Measurements from ENCODE around the gene TAS2R1.

The TAS2R1 gene, protein sequence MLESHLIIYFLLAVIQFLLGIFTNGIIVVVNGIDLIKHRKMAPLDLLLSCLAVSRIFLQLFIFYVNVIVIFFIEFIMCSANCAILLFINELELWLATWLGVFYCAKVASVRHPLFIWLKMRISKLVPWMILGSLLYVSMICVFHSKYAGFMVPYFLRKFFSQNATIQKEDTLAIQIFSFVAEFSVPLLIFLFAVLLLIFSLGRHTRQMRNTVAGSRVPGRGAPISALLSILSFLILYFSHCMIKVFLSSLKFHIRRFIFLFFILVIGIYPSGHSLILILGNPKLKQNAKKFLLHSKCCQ

GRCh38 chr5:9630251-9630650 is at the start of gene TAS2R1:
Gene TAS2R1 (minus strand): TSS chr5:9630351. CDS start chr5:9630032, 319 bp downstream.
- peaks cover 6% of the 10 kb centered on the region for H3K9me3 ChIP-seq (ENCODE audit: severe bottlenecking)
- TF ChIP-seq CTCF (IDR thresholded peaks at IDR 0.05; ENCODE audit: low read depth, low read length): no peak
- no peaks in the 10 kb centered on the region for H3K27me3 ChIP-seq (ENCODE audit: insufficient read depth, low read depth, severe bottlenecking)
- H3K27ac ChIP-seq: no peak within 1 kb of the TSS
- H3K36me3 ChIP-seq: no peaks in the 10 kb centered on the region
- DNase-seq: no peak
- H3K4me3 ChIP-seq (ENCODE audit: low read depth, low read length): no peak within 1 kb of the TSS

GRCh38 chr5:9670371-9670770 is 40.2 kb upstream of the TAS2R1 start:
- Histone ChIP-seq H3K27ac (no peak overlapping the region), H3K9me3 (ENCODE audit: severe bottlenecking) (peaks cover 2% of the 10 kb centered on the region), H3K4me3 (ENCODE audit: low read depth, low read length) (no peak overlapping the region), H3K36me3 (no peaks in the 10 kb centered on the region), H3K27me3 (ENCODE audit: insufficient read depth, low read depth, severe bottlenecking) (no peaks in the 10 kb centered on the region)
- no peak for DNase-seq
- no peak for TF ChIP-seq CTCF (IDR thresholded peaks at IDR 0.05; ENCODE audit: low read depth, low read length)

GRCh38 chr5:9667906-9668305 is 37.8 kb upstream of the TAS2R1 start:
- no peak overlapping the region for H3K27ac ChIP-seq
- H3K27me3 ChIP-seq (ENCODE audit: insufficient read depth, low read depth, severe bottlenecking): no peaks in the 10 kb centered on the region
- no peak overlapping the region for H3K4me3 ChIP-seq (ENCODE audit: low read depth, low read length)
- no peak for TF ChIP-seq CTCF (IDR thresholded peaks at IDR 0.05; ENCODE audit: low read depth, low read length)
- no peak for DNase-seq
- peaks cover 2% of the 10 kb centered on the region for H3K9me3 ChIP-seq (ENCODE audit: severe bottlenecking)
- no peaks in the 10 kb centered on the region for H3K36me3 ChIP-seq

DNA sequence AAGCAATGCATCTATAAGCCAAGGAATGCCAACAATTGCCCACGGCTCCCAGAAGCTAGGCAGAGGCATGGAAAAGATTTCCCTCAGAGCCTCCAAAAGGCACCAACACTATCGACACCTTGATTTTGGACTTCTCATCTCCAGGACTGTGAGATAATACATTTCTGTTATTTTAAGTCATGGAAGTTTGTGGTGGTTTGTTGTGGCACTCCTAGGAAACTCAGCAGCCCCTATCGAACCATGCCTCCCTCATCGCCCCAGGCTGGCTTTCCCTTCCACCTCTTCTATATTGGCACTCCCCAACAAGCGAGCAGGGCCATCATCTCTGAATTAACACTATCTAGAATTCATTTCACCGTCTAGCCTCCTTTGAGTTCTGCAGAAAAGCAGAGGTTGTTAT is 33.7 kb upstream of the TAS2R1 start:
- TF ChIP-seq CTCF (IDR thresholded peaks at IDR 0.05; ENCODE audit: low read depth, low read length): no peak
- DNase-seq: no peak
- H3K36me3 ChIP-seq: no peaks in the 10 kb centered on the region
- peaks cover 4% of the 10 kb centered on the region for H3K9me3 ChIP-seq (ENCODE audit: severe bottlenecking)
- H3K4me3 ChIP-seq (ENCODE audit: low read depth, low read length): no peak overlapping the region
- no peaks in the 10 kb centered on the region for H3K27me3 ChIP-seq (ENCODE audit: insufficient read depth, low read depth, severe bottlenecking)
- no peak overlapping the region for H3K27ac ChIP-seq

GRCh38 chr5:9661316-9662015 is 31.3 kb upstream of the TAS2R1 start:
- H3K36me3 ChIP-seq: no peaks in the 10 kb centered on the region
- no peak for TF ChIP-seq CTCF (IDR thresholded peaks at IDR 0.05; ENCODE audit: low read depth, low read length)
- H3K27me3 ChIP-seq (ENCODE audit: insufficient read depth, low read depth, severe bottlenecking): no peaks in the 10 kb centered on the region
- no peak overlapping the region for H3K4me3 ChIP-seq (ENCODE audit: low read depth, low read length)
- no peak for DNase-seq
- H3K27ac ChIP-seq: no peak overlapping the region
- H3K9me3 ChIP-seq (ENCODE audit: severe bottlenecking): peaks cover 4% of the 10 kb centered on the region

Data from WERI-Rb-1 (cell line).